Astrocyte (in vitro differentiated cells and primary cell): ENCODE results near the gene UTP11. TPM values are rescaled to one million over a fixed set of nuclear protein-coding genes. Genes with fewer than 3 reads are reported as not detected.
"Not testable (repeated sequence)": the region's sequence is repeated elsewhere in the genome, so short reads cannot be mapped to it uniquely, and the experiment has no call there.

Experiments used
- DNase-seq: peaks from one replicate; pipeline ENCODE4 v3.0.0-alpha.2; 2010; ENCODE audit warnings: low read depth
- FAIRE-seq: peaks from 2 replicates; lab custom pipeline; 2011; peaks lifted over from hg19 to GRCh38; lab: Jason Lieb, UNC
- H2AFZ ChIP-seq: 2 replicates; pipeline ENCODE4 v1.6.0; 2012; ENCODE audit warnings: low read depth, low read length, inconsistent platforms
- H3K27ac ChIP-seq: 2 replicates; pipeline ENCODE4 v1.5.1; 2011; ENCODE audit warnings: low read depth, low read length, inconsistent platforms
- H3K27me3 ChIP-seq: 2 replicates; pipeline ENCODE4 v1.6.0; 2011; ENCODE audit warnings: low read length, inconsistent platforms; ENCODE audit not compliant: insufficient read depth
- H3K36me3 ChIP-seq: 2 replicates; pipeline ENCODE4 v1.5.1; 2011; ENCODE audit warnings: low read length, inconsistent platforms; ENCODE audit not compliant: insufficient read depth
- H3K4me1 ChIP-seq: 2 replicates; pipeline ENCODE4 v1.5.1; 2011; ENCODE audit warnings: low read length, inconsistent platforms; ENCODE audit not compliant: insufficient read depth
- H3K4me2 ChIP-seq: 2 replicates; pipeline ENCODE4 v1.6.0; 2012; ENCODE audit warnings: low read length, inconsistent platforms
- H3K4me3 ChIP-seq: 2 replicates; pipeline ENCODE4 v1.5.1; 2011; ENCODE audit warnings: low read depth, mild to moderate bottlenecking, low read length, inconsistent platforms; ENCODE audit not compliant: insufficient read depth
- H3K79me2 ChIP-seq: 2 replicates; pipeline ENCODE4 v1.6.0; 2012; ENCODE audit warnings: mild to moderate bottlenecking, low read length, inconsistent platforms; ENCODE audit not compliant: insufficient read depth
- H3K9ac ChIP-seq: 2 replicates; pipeline ENCODE4 v1.6.0; 2012; ENCODE audit warnings: mild to moderate bottlenecking, low read length, inconsistent platforms
- H3K9me3 ChIP-seq: 2 replicates; pipeline ENCODE4 v1.5.1; 2012; ENCODE audit warnings: low read depth, mild to moderate bottlenecking, low read length, inconsistent platforms; ENCODE audit not compliant: insufficient read depth
- H4K20me1 ChIP-seq: 2 replicates; pipeline ENCODE4 v1.6.0; 2012; ENCODE audit warnings: low read length, inconsistent platforms; ENCODE audit not compliant: insufficient read depth
- H3K27ac Mint-ChIP-seq: one replicate; pipeline ENCODE4 v1.8.0; 2021; ENCODE audit warnings: mild to moderate bottlenecking, mixed read lengths; ENCODE audit not compliant: unreplicated experiment
- H3K27me3 Mint-ChIP-seq: one replicate; pipeline ENCODE4 v1.8.0; 2021; ENCODE audit warnings: low read depth, mixed read lengths; ENCODE audit not compliant: unreplicated experiment
- H3K36me3 Mint-ChIP-seq: one replicate; pipeline ENCODE4 v1.8.0; 2021; ENCODE audit warnings: low read depth, mixed read lengths; ENCODE audit not compliant: unreplicated experiment
- H3K4me1 Mint-ChIP-seq: one replicate; pipeline ENCODE4 v1.8.0; 2021; ENCODE audit warnings: low read depth, mixed read lengths; ENCODE audit not compliant: unreplicated experiment
- H3K4me3 Mint-ChIP-seq: one replicate; pipeline ENCODE4 v1.8.0; 2021; ENCODE audit warnings: mild to moderate bottlenecking, moderate library complexity, mixed read lengths; ENCODE audit not compliant: unreplicated experiment
- H3K9me3 Mint-ChIP-seq: one replicate; pipeline ENCODE4 v1.8.0; 2021; ENCODE audit warnings: mild to moderate bottlenecking, mixed read lengths; ENCODE audit not compliant: unreplicated experiment
- CTCF ChIP-seq: IDR thresholded peaks from 2 replicates; pipeline ENCODE4 v1.5.1; 2011; ENCODE audit warnings: low read depth, mild to moderate bottlenecking, inconsistent platforms, low read length, moderate library complexity; ENCODE audit not compliant: insufficient read depth
- EZH2 ChIP-seq: IDR thresholded peaks from 2 replicates; pipeline ENCODE4 v1.6.1; 2012; ENCODE audit warnings: mild to moderate bottlenecking, low read length, inconsistent platforms; ENCODE audit not compliant: insufficient read depth
- total RNA-seq: library from RNA; stranded (reverse); gene quantifications from 2 replicates; pipeline ENCODE4 v1.2.1, GENCODE V29; 2021

Gene UTP11
- total RNA-seq, 1 donor from 2014 or later = 42.6 TPM

- peaks cover 42% of the 10 kb centered on the region for H3K36me3 ChIP-seq
- Mint-ChIP-seq H3K4me3 (no peak overlapping the region), H3K4me1 (no peaks in the 10 kb centered on the region), H3K36me3 (peaks cover 34% of the 10 kb centered on the region), H3K27me3 (no peaks in the 10 kb centered on the region), H3K9me3 (no peaks in the 10 kb centered on the region), H3K27ac (no peak overlapping the region)
- no peak overlapping the region for H2AFZ ChIP-seq
- H3K4me3 ChIP-seq = no peak overlapping the region
- no peak overlapping the region for H3K27ac ChIP-seq
- FAIRE-seq (no peak), DNase-seq (no peak)
- H3K27me3 ChIP-seq = no peaks in the 10 kb centered on the region
- TF ChIP-seq EZH2 (no peak), CTCF (no peak)
- H4K20me1 ChIP-seq = peaks cover 21% of the 10 kb centered on the region
- H3K9ac ChIP-seq = no peak overlapping the region
- no peak overlapping the region for H3K4me2 ChIP-seq
- H3K9me3 ChIP-seq = no peaks in the 10 kb centered on the region
- peaks cover 7% of the 10 kb centered on the region for H3K79me2 ChIP-seq
- no peaks in the 10 kb centered on the region for H3K4me1 ChIP-seq
Observed at GRCh38 chr1:37974567-37974966, 38.0 kb upstream of the UTP11 start.

GRCh38 chr1:37975083-37975482 lies 37.5 kb upstream of the UTP11 start:
- peak; percentile 52 for TF ChIP-seq CTCF
- not testable (repeated sequence) for H2AFZ ChIP-seq, H3K4me3 ChIP-seq, H3K79me2 ChIP-seq, H3K27me3 Mint-ChIP-seq, FAIRE-seq, H3K9me3 ChIP-seq, H3K9ac ChIP-seq, H3K27ac Mint-ChIP-seq, H3K4me3 Mint-ChIP-seq, H3K9me3 Mint-ChIP-seq, H3K4me1 ChIP-seq, H3K27me3 ChIP-seq, H3K4me2 ChIP-seq, H3K4me1 Mint-ChIP-seq, H3K27ac ChIP-seq
- Histone ChIP-seq H3K36me3 (peaks cover 41% of the 10 kb centered on the region), H4K20me1 (peaks cover 16% of the 10 kb centered on the region)
- peaks cover 34% of the 10 kb centered on the region for H3K36me3 Mint-ChIP-seq
- DNase-seq = peak; percentile 39

- peaks cover 62% of the 10 kb centered on the region for H3K36me3 ChIP-seq
Observed at GRCh38 chr1:37978541-37978940, 34.0 kb upstream of the UTP11 start.

More at GRCh38 chr1:37978541-37978940, 34.0 kb upstream of the UTP11 start:
- no peaks in the 10 kb centered on the region for H3K4me1 ChIP-seq
- Mint-ChIP-seq H3K27me3 (no peaks in the 10 kb centered on the region), H3K9me3 (no peaks in the 10 kb centered on the region), H3K4me1 (no peaks in the 10 kb centered on the region), H3K4me3 (no peak overlapping the region), H3K36me3 (peaks cover 31% of the 10 kb centered on the region), H3K27ac (no peak overlapping the region)
- H3K27me3 ChIP-seq = no peaks in the 10 kb centered on the region
- no peak overlapping the region for H3K27ac ChIP-seq
- peaks cover 4% of the 10 kb centered on the region for H3K79me2 ChIP-seq
- DNase-seq = no peak
- H4K20me1 ChIP-seq = peaks cover 9% of the 10 kb centered on the region
- no peak for FAIRE-seq
- no peak overlapping the region for H2AFZ ChIP-seq
- no peak overlapping the region for H3K4me2 ChIP-seq
- H3K4me3 ChIP-seq = no peak overlapping the region
- no peaks in the 10 kb centered on the region for H3K9me3 ChIP-seq
- no peak overlapping the region for H3K9ac ChIP-seq
- TF ChIP-seq CTCF (no peak), EZH2 (no peak)
